GM23248 (cell line): ENCODE data around the gene NEK4.

Experiments used
- EZH2 ChIP-seq: fragments of 200-600 bp; sonication (generic); IDR thresholded peaks from 2 replicates; pipeline ENCODE4 v1.6.1; 2018; ENCODE audit warnings: antibody characterized with exemption, mild to moderate bottlenecking; ENCODE audit not compliant: insufficient read depth, poor library complexity, severe bottlenecking
- EZH2phosphoT487 ChIP-seq: fragments of 200-600 bp; sonication (generic); IDR thresholded peaks from 2 replicates; pipeline ENCODE4 v1.6.1; 2018; ENCODE audit warnings: antibody characterized with exemption, moderate library complexity, mild to moderate bottlenecking, low read depth; ENCODE audit not compliant: insufficient read depth

DNA sequence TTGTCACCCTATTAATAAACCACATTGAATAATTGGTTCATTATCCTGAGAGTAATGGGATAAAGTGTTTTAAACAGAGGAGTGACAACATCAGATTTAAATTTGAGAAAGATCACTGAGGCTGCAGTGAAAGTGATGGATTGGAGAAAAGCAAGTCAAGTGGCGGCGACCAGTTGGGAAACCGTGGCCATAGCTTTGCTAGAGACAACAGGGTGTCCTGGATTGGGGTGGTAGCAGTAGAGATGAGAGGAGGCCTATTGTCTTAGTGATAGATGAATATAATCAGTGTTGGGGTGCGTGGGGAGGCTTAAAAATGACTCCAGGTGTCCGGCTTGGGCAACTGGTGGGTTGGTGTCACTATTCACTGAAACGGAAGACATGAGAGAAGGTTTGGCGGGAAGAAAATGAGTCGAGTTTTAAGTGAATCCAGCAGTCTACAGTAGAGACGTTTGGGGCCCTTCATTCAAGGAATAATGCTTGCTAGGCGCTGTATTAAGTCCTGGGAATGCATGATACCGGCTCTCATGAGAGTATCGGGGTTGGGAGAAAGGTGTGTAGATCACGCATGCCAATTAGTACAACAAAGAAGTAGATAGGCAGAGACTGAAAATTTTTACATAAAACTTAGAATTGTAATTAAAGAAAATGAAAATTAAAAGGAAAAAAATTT is 819 bp downstream of the NEK4 start:
- TF ChIP-seq EZH2 (no peak), EZH2phosphoT487 (no peak)
